HepG2 (cell line): ENCODE results near the gene ATP11A. TPM values are rescaled to one million over a fixed set of nuclear protein-coding genes. Genes with fewer than 3 reads are reported as not detected.
A peak's percentile ranks its signal among the peaks of the same experiment; 100 is the strongest.

Experiments used
- ATF1 ChIP-seq: IDR thresholded peaks from 2 replicates; pipeline ENCODE4 v1.6.1; 2016; ENCODE audit warnings: mild to moderate bottlenecking, control low read depth
- BCL6 ChIP-seq: IDR thresholded peaks from 2 replicates; pipeline ENCODE4 v1.6.1; 2016; ENCODE audit warnings: missing genetic modification reagents, missing compliant biosample characterization
- CEBPB ChIP-seq: IDR thresholded peaks from 2 replicates; pipeline ENCODE4 v1.6.1; 2011; ENCODE audit warnings: low read depth, low read length, improper control_type of control experiment, borderline replicate concordance
- CREB3 ChIP-seq: sonication (generic); formaldehyde crosslinking; IDR thresholded peaks from 2 replicates; pipeline ENCODE4 v1.5.0; 2020; ENCODE audit warnings: missing genetic modification reagents
- HMGA1 ChIP-seq: sonication (generic); formaldehyde crosslinking; conservative IDR thresholded peaks from 2 replicates; pipeline ENCODE4 v1.4.0; 2020; ENCODE audit warnings: missing genetic modification reagents
- HMGXB3 ChIP-seq: sonication (generic); formaldehyde crosslinking; IDR thresholded peaks from 2 replicates; pipeline ENCODE4 v1.4.0; 2020; ENCODE audit warnings: missing genetic modification reagents, borderline replicate concordance
- HOMEZ ChIP-seq: IDR thresholded peaks from 2 replicates; pipeline ENCODE4 v1.6.1; 2016; ENCODE audit warnings: low read depth
- IKZF4 ChIP-seq: sonication (generic); formaldehyde crosslinking; IDR thresholded peaks from 2 replicates; pipeline ENCODE4 v1.5.1; 2020; ENCODE audit warnings: borderline replicate concordance, mild to moderate bottlenecking, low read depth, missing genetic modification reagents; ENCODE audit errors: not compliant biosample characterization
- KDM5A ChIP-seq: fragments of 200-600 bp; sonication (generic); IDR thresholded peaks from 2 replicates; pipeline ENCODE4 v1.7.0; 2018; ENCODE audit warnings: antibody characterized with exemption, mild to moderate bottlenecking, low read length, borderline replicate concordance
- NONO ChIP-seq, 2 experiments: fragments of 450-650 bp in 1 of 2; sonication (generic) in 1 of 2; formaldehyde crosslinking in 1 of 2; IDR thresholded peaks in 1 of 2; conservative IDR thresholded peaks in 1 of 2; 2 replicates each; pipeline versions ENCODE4 v1.6.1 to v1.8.0; 2017 to 2022; ENCODE audit warnings: mild to moderate bottlenecking in 1 of 2, missing genetic modification reagents in 1 of 2, moderate library complexity in 1 of 2
- PHF21A ChIP-seq: sonication (generic); formaldehyde crosslinking; IDR thresholded peaks from 2 replicates; pipeline ENCODE4 v1.5.0; 2020; ENCODE audit warnings: mild to moderate bottlenecking, missing genetic modification reagents
- POLR2A ChIP-seq, 2 experiments: IDR thresholded peaks; 2 replicates each; pipeline ENCODE4 v1.6.1; 2011; ENCODE audit warnings: low read depth in 2 of 2, low read length in 2 of 2, mild to moderate bottlenecking in 1 of 2, moderate library complexity in 1 of 2; ENCODE audit not compliant: insufficient read depth in 1 of 2
- RBFOX2 ChIP-seq: fragments of 200-400 bp; formaldehyde crosslinking; IDR thresholded peaks from 2 replicates; pipeline ENCODE4 v1.6.1; 2017; ENCODE audit warnings: low read depth, mild to moderate bottlenecking, low read length
- SKI ChIP-seq: fragments of 450-650 bp; IDR thresholded peaks from one replicate; pipeline ENCODE4 v1.6.1; 2018; ENCODE audit warnings: mild to moderate bottlenecking; ENCODE audit not compliant: partially characterized antibody
- TCF12 ChIP-seq, 2 experiments: fragments of 450-650 bp in 1 of 2; sonication (generic) in 1 of 2; formaldehyde crosslinking in 1 of 2; IDR thresholded peaks; 2 replicates each; pipeline versions ENCODE4 v1.6.1 to v1.8.0; 2017 to 2022; ENCODE audit warnings: antibody characterized with exemption in 1 of 2, mild to moderate bottlenecking in 1 of 2, missing genetic modification reagents in 1 of 2, moderate library complexity in 1 of 2
- TRIM22 ChIP-seq: fragments of 450-650 bp; IDR thresholded peaks from 2 replicates; pipeline ENCODE4 v1.6.1; 2017
- ZNF253 ChIP-seq: sonication (generic); formaldehyde crosslinking; IDR thresholded peaks from 2 replicates; pipeline ENCODE4 v1.8.0; 2022; ENCODE audit warnings: mild to moderate bottlenecking, missing genetic modification reagents, borderline replicate concordance
- ZNF274 ChIP-seq: sonication (generic); formaldehyde crosslinking; IDR thresholded peaks from 2 replicates; pipeline ENCODE4 v1.5.1; 2020; ENCODE audit warnings: mild to moderate bottlenecking, missing genetic modification reagents
- ZNF800 ChIP-seq: sonication (generic); formaldehyde crosslinking; IDR thresholded peaks from 2 replicates; pipeline ENCODE4 v1.4.0; 2020; ENCODE audit warnings: missing genetic modification reagents
- ZZZ3 ChIP-seq: sonication (generic); formaldehyde crosslinking; IDR thresholded peaks from 2 replicates; pipeline ENCODE4 v1.4.0; 2020; ENCODE audit warnings: missing genetic modification reagents, mild to moderate bottlenecking, borderline replicate concordance
- polyA plus RNA-seq, 8 experiments: library from polyadenylated mRNA; depleted of rRNA in 3 of 8; stranded (reverse) in 7 of 8; unstranded in 1 of 8; fragments of >200 nt; fragmentation: Illumina TruSeq in 4 of 8; extraction: Trizol in 4 of 8; gene quantifications; 2 replicates each; pipeline versions ENCODE4 v1.2.1 to v1.2.3, GENCODE V29; 2011 to 2016; ENCODE audit warnings: low read depth in 4 of 8, missing spikeins in 1 of 8, mixed read lengths in 1 of 8; ENCODE audit not compliant: insufficient read depth in 1 of 8
- total RNA-seq, 5 experiments: library from RNA; depleted of rRNA; stranded (reverse); fragments of >200 nt; fragmentation: Illumina TruSeq; extraction: Trizol; gene quantifications; 2 replicates each; pipeline ENCODE4 v1.2.3, GENCODE V29; 2016; ENCODE audit warnings: low read depth in 1 of 5

Gene ATP11A
- total and polyA plus RNA-seq, 2 of the 13 experiments (the other 11 are each of a cell fraction or from before 2014, with no cell fraction given) = 18.4 to 20.1 TPM

- TF ChIP-seq TCF12 (IDR thresholded peaks at IDR 0.05) (no peak), TCF12 (CRISPR knock-in tag; IDR thresholded peaks at IDR 0.05) (no peak), HMGXB3 (CRISPR knock-in tag) (no peak), SKI (no peak), HOMEZ (CRISPR knock-in tag) (no peak), TRIM22 (no peak), CEBPB (no peak), ZZZ3 (CRISPR knock-in tag) (no peak), NONO (IDR thresholded peaks at IDR 0.05) (no peak), NONO (CRISPR knock-in tag; conservative IDR thresholded peaks at IDR 0.05) (0 out of 2 replicates have a peak, but pooled peaks have one; percentile 18), HMGA1 (CRISPR knock-in tag) (no peak), ZNF274 (no peak), CREB3 (CRISPR knock-in tag) (no peak), PHF21A (CRISPR knock-in tag) (0 out of 2 replicates have a peak, but pooled peaks have one; percentile 20), IKZF4 (CRISPR knock-in tag) (no peak), RBFOX2 (no peak), ATF1 (CRISPR knock-in tag) (no peak), KDM5A (no peak), POLR2A (IDR thresholded peaks at IDR 0.05; ENCODE audit: insufficient read depth in 1 of 2, low read depth in 2 of 2, low read length in 2 of 2) (no peak), ZNF800 (CRISPR knock-in tag) (no peak), ZNF253 (CRISPR knock-in tag) (no peak), BCL6 (peak; percentile 34; the same call in 1 of the 2 replicates)
Observed at GRCh38 chr13:112917737-112918136, 227.9 kb downstream of the ATP11A start (continued).
